HCT116 (cell line): ENCODE data around the gene ANKRD44. TPM values are rescaled to one million over a fixed set of nuclear protein-coding genes. Genes with fewer than 3 reads are reported as not detected.
"Not testable (repeated sequence)": the region's sequence is repeated elsewhere in the genome, so short reads cannot be mapped to it uniquely, and the experiment has no call there.

Source experiments
- ATAC-seq: fragments of 200-7000 bp; cut with Tn5 transposase; 2 replicates; pipeline ENCODE4 v1.9.1; 2020; ENCODE audit warnings: mild to moderate bottlenecking, moderate library complexity
- BruUV-seq: library from RNA; stranded (reverse); fragments of 400-500 nt; replicated peaks from 2 replicates; lab custom pipeline; 2021; lab: Mats Ljungman, UMichigan
- CTCF ChIA-PET: fragments of 300-600 bp; sonication (Branson Sonifier 250); formaldehyde crosslinking; loops from one replicate; lab custom pipeline; 2021; ENCODE audit warnings: antibody characterized with exemption; lab: Charles Lee
- POLR2A ChIA-PET: fragments of 300-600, 350-600 bp; sonication (Branson Sonifier 250); formaldehyde crosslinking; loops from one replicate; lab custom pipeline; 2021; ENCODE audit warnings: antibody characterized with exemption; lab: Charles Lee
- RAD21 ChIA-PET, 2 experiments: fragments of 300-600 bp; sonication (Branson Sonifier 250); formaldehyde crosslinking; loops; one replicate each; lab custom pipeline; 2023; ENCODE audit warnings: low total read pairs in 2 of 2; ENCODE audit not compliant: uncharacterized antibody in 2 of 2, unreplicated experiment in 2 of 2, low non-redundant PET in 1 of 2; lab: Charles Lee
- DNase-seq: peaks from one replicate; pipeline ENCODE4 v3.0.0-alpha.2; 2010; ENCODE audit warnings: low read depth, low spot score
- H2AFZ ChIP-seq: fragments of 200-600 bp; shearing (Covaris generic), sonication (generic); 2 replicates; pipeline ENCODE4 v1.6.1; 2017; ENCODE audit warnings: low read depth, mixed run types, mixed read lengths, antibody characterized with exemption, low read length; ENCODE audit not compliant: poor library complexity, severe bottlenecking
- H3K27ac ChIP-seq: 2 replicates; pipeline ENCODE4 v1.5.1; 2012; ENCODE audit warnings: low read depth, low read length
- H3K27me3 ChIP-seq: fragments of 200-600 bp; sonication (generic); 2 replicates; pipeline ENCODE4 v1.6.1; 2016; ENCODE audit warnings: mixed run types, low read length, mixed read lengths; ENCODE audit not compliant: insufficient read depth
- H3K36me3 ChIP-seq, 2 experiments: fragments of 200-500 bp in 1 of 2; fragments of 200-600 bp in 1 of 2; sonication (Bioruptor generic) in 1 of 2; sonication (generic) in 1 of 2; 2 replicates each; pipeline versions ENCODE4 v1.5.1 to v1.6.1; 2014 to 2016; ENCODE audit warnings: low read length in 2 of 2, inconsistent platforms in 1 of 2, mixed read lengths in 1 of 2, mixed run types in 1 of 2; ENCODE audit not compliant: insufficient read depth in 2 of 2, control insufficient read depth in 1 of 2
- H3K4me1 ChIP-seq, 2 experiments: fragments of 200-600 bp in 1 of 2; sonication (generic) in 1 of 2; 2 replicates each; pipeline versions ENCODE4 v1.5.1 to v1.6.1; 2012 to 2017; ENCODE audit warnings: low read length in 2 of 2, inconsistent platforms in 1 of 2, mild to moderate bottlenecking in 1 of 2, mixed read lengths in 1 of 2, mixed run types in 1 of 2, moderate library complexity in 1 of 2; ENCODE audit not compliant: insufficient read depth in 2 of 2, control insufficient read depth in 1 of 2
- H3K4me2 ChIP-seq: fragments of 200-600 bp; sonication (generic); 2 replicates; pipeline ENCODE4 v1.6.1; 2017; ENCODE audit warnings: mixed run types, low read length, mixed read lengths
- H3K4me3 ChIP-seq, 2 experiments: fragments of 200-600 bp in 1 of 2; sonication (generic) in 1 of 2; replicated peaks in 1 of 2; 2 replicates each; pipeline ENCODE4 v1.5.1; 2011 to 2016; ENCODE audit warnings: low read length in 2 of 2, control low read depth in 1 of 2, low read depth in 1 of 2, mild to moderate bottlenecking in 1 of 2, mixed read lengths in 1 of 2, mixed run types in 1 of 2
- H3K79me2 ChIP-seq: fragments of 200-600 bp; sonication (generic); 2 replicates; pipeline ENCODE4 v1.6.1; 2017; ENCODE audit warnings: mild to moderate bottlenecking, mixed run types, low read length, moderate library complexity, mixed read lengths; ENCODE audit not compliant: insufficient read depth
- H3K9ac ChIP-seq: fragments of 200-600 bp; sonication (generic); 2 replicates; pipeline ENCODE4 v1.6.1; 2016; ENCODE audit warnings: low read length, mixed read lengths
- H3K9me2 ChIP-seq: fragments of 200-600 bp; sonication (generic), shearing (Covaris generic); 2 replicates; pipeline ENCODE4 v1.6.1; 2017; ENCODE audit warnings: mixed run types, mild to moderate bottlenecking, moderate library complexity; ENCODE audit not compliant: insufficient read depth
- H3K9me3 ChIP-seq, 2 experiments: fragments of 200-500 bp in 1 of 2; fragments of 200-600 bp in 1 of 2; sonication (Bioruptor generic) in 1 of 2; sonication (generic) in 1 of 2; 2 replicates each; pipeline ENCODE4 v1.6.1; 2014 to 2017; ENCODE audit warnings: low read length in 2 of 2, mixed read lengths in 2 of 2, inconsistent platforms in 1 of 2, low read depth in 1 of 2, mild to moderate bottlenecking in 1 of 2, mixed run types in 1 of 2, moderate library complexity in 1 of 2; ENCODE audit not compliant: control insufficient read depth in 1 of 2, insufficient read depth in 1 of 2
- H4K20me1 ChIP-seq: fragments of 200-600 bp; sonication (generic), shearing (Covaris generic); 2 replicates; pipeline ENCODE4 v1.6.1; 2017; ENCODE audit warnings: mixed run types, mild to moderate bottlenecking, moderate library complexity; ENCODE audit not compliant: insufficient read depth
- ATF3 ChIP-seq: IDR thresholded peaks from 2 replicates; pipeline ENCODE4 v1.6.1; 2012
- CEBPB ChIP-seq: IDR thresholded peaks from 2 replicates; pipeline ENCODE4 v1.6.1; 2012; ENCODE audit warnings: low read depth
- CTCF ChIP-seq, 3 experiments: fragments of 200-600 bp in 1 of 3; sonication (generic) in 1 of 3; IDR thresholded peaks in 2 of 3; conservative IDR thresholded peaks in 1 of 3; 2 replicates each; pipeline ENCODE4 v1.5.1; 2012 to 2017; ENCODE audit warnings: low read depth in 2 of 3, low read length in 2 of 3, antibody characterized with exemption in 1 of 3, borderline replicate concordance in 1 of 3, control low read depth in 1 of 3, mild to moderate bottlenecking in 1 of 3, mixed read lengths in 1 of 3, mixed run types in 1 of 3, moderate library complexity in 1 of 3; ENCODE audit not compliant: insufficient read depth in 1 of 3
- ELF1 ChIP-seq: IDR thresholded peaks from 2 replicates; pipeline ENCODE4 v1.6.1; 2012; ENCODE audit warnings: low read depth, borderline replicate concordance
- EZH2 ChIP-seq: fragments of 200-600 bp; sonication (generic); IDR thresholded peaks from 2 replicates; pipeline ENCODE4 v1.6.1; 2017; ENCODE audit warnings: antibody characterized with exemption, mixed run types
- EZH2phosphoT487 ChIP-seq: fragments of 200-600 bp; IDR thresholded peaks from 2 replicates; pipeline ENCODE4 v1.6.1; 2018; ENCODE audit warnings: antibody characterized with exemption, borderline replicate concordance
- FOSL1 ChIP-seq: IDR thresholded peaks from 2 replicates; pipeline ENCODE4 v1.6.1; 2012; ENCODE audit warnings: low read depth
- JUND ChIP-seq: IDR thresholded peaks from 2 replicates; pipeline ENCODE4 v1.6.1; 2012
- MAX ChIP-seq: IDR thresholded peaks from 2 replicates; pipeline ENCODE4 v1.6.1; 2012
- POLR2A ChIP-seq: IDR thresholded peaks from 2 replicates; pipeline ENCODE4 v1.7.0; 2011; ENCODE audit warnings: borderline replicate concordance; ENCODE audit not compliant: insufficient read depth, insufficient read length; ENCODE audit errors: extremely low read depth
- POLR2AphosphoS5 ChIP-seq: IDR thresholded peaks from 2 replicates; pipeline ENCODE4 v1.6.1; 2011; ENCODE audit warnings: mild to moderate bottlenecking, low read depth, low read length, moderate library complexity
- RAD21 ChIP-seq: IDR thresholded peaks from 2 replicates; pipeline ENCODE4 v1.6.1; 2012; ENCODE audit warnings: low read depth, mild to moderate bottlenecking
- SP1 ChIP-seq: IDR thresholded peaks from 2 replicates; pipeline ENCODE4 v1.6.1; 2012; ENCODE audit warnings: low read depth
- YY1 ChIP-seq: IDR thresholded peaks from 2 replicates; pipeline ENCODE4 v1.6.1; 2011; ENCODE audit warnings: low read length, low read depth, moderate library complexity, mild to moderate bottlenecking; ENCODE audit not compliant: insufficient replicate concordance; ENCODE audit errors: extremely low read depth
- ZFX ChIP-seq: fragments of 450-650 bp; IDR thresholded peaks from 2 replicates; pipeline ENCODE4 v1.6.1; 2017
- ZNF274 ChIP-seq: fragments of 200-500 bp; sonication (Bioruptor generic); IDR thresholded peaks from 2 replicates; pipeline ENCODE4 v1.6.1; 2014; ENCODE audit warnings: mild to moderate bottlenecking, low read depth, low read length, inconsistent platforms
- intact Hi-C: fragments of 100-400 bp; cut with micrococcal nuclease; formaldehyde crosslinking; loops from 2 replicates; pipeline ENCODE4 v1.10.0; 2022
- total RNA-seq: library from RNA; stranded (reverse); gene quantifications from one replicate; pipeline ENCODE4 v1.2.1, GENCODE V29; 2021; ENCODE audit not compliant: unreplicated experiment
- TF ChIP-seq, protein P1 (sequence below): IDR thresholded peaks from 2 replicates; pipeline ENCODE4 v1.6.1; 2011; ENCODE audit warnings: mild to moderate bottlenecking, low read length, moderate library complexity; ENCODE audit not compliant: insufficient replicate concordance; ENCODE audit errors: extremely low read depth

Gene ANKRD44
- total RNA-seq, 1 experiment from 2014 or later, result 2.7 TPM

- intact Hi-C loops, result no loop called here
- no peak overlapping the region for H3K27ac ChIP-seq
- CTCF ChIA-PET, result no interaction called here
- no peak for TF ChIP-seq EZH2
- TF ChIP-seq POLR2A, result no peak
- TF ChIP-seq ATF3, result no peak
- TF ChIP-seq ZNF274, result no peak
- TF ChIP-seq, protein P1, sequence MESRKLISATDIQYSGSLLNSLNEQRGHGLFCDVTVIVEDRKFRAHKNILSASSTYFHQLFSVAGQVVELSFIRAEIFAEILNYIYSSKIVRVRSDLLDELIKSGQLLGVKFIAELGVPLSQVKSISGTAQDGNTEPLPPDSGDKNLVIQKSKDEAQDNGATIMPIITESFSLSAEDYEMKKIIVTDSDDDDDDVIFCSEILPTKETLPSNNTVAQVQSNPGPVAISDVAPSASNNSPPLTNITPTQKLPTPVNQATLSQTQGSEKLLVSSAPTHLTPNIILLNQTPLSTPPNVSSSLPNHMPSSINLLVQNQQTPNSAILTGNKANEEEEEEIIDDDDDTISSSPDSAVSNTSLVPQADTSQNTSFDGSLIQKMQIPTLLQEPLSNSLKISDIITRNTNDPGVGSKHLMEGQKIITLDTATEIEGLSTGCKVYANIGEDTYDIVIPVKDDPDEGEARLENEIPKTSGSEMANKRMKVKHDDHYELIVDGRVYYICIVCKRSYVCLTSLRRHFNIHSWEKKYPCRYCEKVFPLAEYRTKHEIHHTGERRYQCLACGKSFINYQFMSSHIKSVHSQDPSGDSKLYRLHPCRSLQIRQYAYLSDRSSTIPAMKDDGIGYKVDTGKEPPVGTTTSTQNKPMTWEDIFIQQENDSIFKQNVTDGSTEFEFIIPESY, result no peak
- no peak for TF ChIP-seq ELF1
- no peak for TF ChIP-seq CEBPB
- no peak for TF ChIP-seq SP1
- TF ChIP-seq POLR2AphosphoS5, result no peak
- TF ChIP-seq YY1, result no peak
- TF ChIP-seq ZFX, result no peak
- no peak for TF ChIP-seq CTCF (IDR thresholded peaks at IDR 0.05 in 2 of 3, conservative IDR thresholded peaks at IDR 0.05 in 1 of 3; ENCODE audit: borderline replicate concordance in 1 of 3, insufficient read depth in 1 of 3, low read depth in 2 of 3, low read length in 2 of 3)
- TF ChIP-seq JUND, result no peak
- no peak for TF ChIP-seq RAD21
- no peak for TF ChIP-seq EZH2phosphoT487
- no peak for TF ChIP-seq FOSL1
- TF ChIP-seq MAX, result no peak
- no TSS peak for BruUV-seq
- H3K9ac ChIP-seq, result no peak overlapping the region
- H3K4me3 ChIP-seq, result no peak overlapping the region
- POLR2A ChIA-PET, result no interaction called here
- no peak for DNase-seq
- no peaks in the 10 kb centered on the region for H3K9me3 ChIP-seq
- ATAC-seq, result no peak
- H3K79me2 ChIP-seq, result no peaks in the 10 kb centered on the region
- RAD21 ChIA-PET, result no interaction called here
- H4K20me1 ChIP-seq, result no peaks in the 10 kb centered on the region
- no peaks in the 10 kb centered on the region for H3K4me1 ChIP-seq
- no peak overlapping the region for H2AFZ ChIP-seq
- H3K36me3 ChIP-seq, result no peaks in the 10 kb centered on the region
- H3K4me2 ChIP-seq, result no peak overlapping the region
- no peaks in the 10 kb centered on the region for H3K9me2 ChIP-seq
- no peaks in the 10 kb centered on the region for H3K27me3 ChIP-seq
Measured at GRCh38 chr2:197292619-197293018, 18.0 kb downstream of the ANKRD44 start.

GRCh38 chr2:197287596-197287932 lies 23.0 kb downstream of the ANKRD44 start:
- H3K9ac ChIP-seq, POLR2A ChIA-PET, H3K36me3 ChIP-seq, H2AFZ ChIP-seq, BruUV-seq, H3K4me2 ChIP-seq, H3K9me3 ChIP-seq, H3K4me1 ChIP-seq, CTCF ChIA-PET, intact Hi-C loops, ATAC-seq, H3K9me2 ChIP-seq, RAD21 ChIA-PET, H3K79me2 ChIP-seq, DNase-seq, H3K4me3 ChIP-seq, H3K27ac ChIP-seq, H3K27me3 ChIP-seq, H4K20me1 ChIP-seq: not testable (repeated sequence)
